Body of pancreas (tissue), 4 donors: Measurements from ENCODE around the gene TMEM72.

Experiments used
- CTCF ChIP-seq, 7 experiments: fragments of 450-650 bp in 4 of 7; fragments of 200-600 bp in 3 of 7; sonication (generic) in 3 of 7; IDR thresholded peaks; one replicate each; pipeline ENCODE4 v1.5.1; 2016 to 2019; ENCODE audit warnings: antibody characterized with exemption in 7 of 7
- POLR2A ChIP-seq, 3 donors: fragments of 450-650 bp; IDR thresholded peaks; one replicate each; pipeline ENCODE4 v1.6.1; 2016; ENCODE audit warnings: antibody characterized with exemption in 3 of 3, mild to moderate bottlenecking in 2 of 3

- TF ChIP-seq CTCF (IDR thresholded peaks at IDR 0.05) (no peak), POLR2A (IDR thresholded peaks at IDR 0.05) (no peak)
Observed at GRCh38 chr10:44930904-44931620, 19.9 kb downstream of the TMEM72 start.
